Peyer's patch (tissue), 4 donors: ENCODE results near the gene ATP11A. TPM values are rescaled to one million over a fixed set of nuclear protein-coding genes. Genes with fewer than 3 reads are reported as not detected.
"Not testable (repeated sequence)": the region's sequence is repeated elsewhere in the genome, so short reads cannot be mapped to it uniquely, and the experiment has no call there.

Experiments
- DNase-seq, 3 donors: peaks; one replicate each; pipeline ENCODE4 v3.0.0-alpha.2; 2017 to 2019
- H3K27ac ChIP-seq, 4 donors: fragments of 200-600 bp; sonication (generic); one replicate each; pipeline ENCODE4 v1.5.1; 2016 to 2019
- H3K27me3 ChIP-seq, 2 donors: fragments of 200-600 bp; sonication (generic); one replicate each; pipeline ENCODE4 v1.5.1; 2019
- H3K36me3 ChIP-seq, 3 donors: fragments of 200-600 bp; sonication (generic); one replicate each; pipeline ENCODE4 v1.5.1; 2016 to 2019
- H3K4me1 ChIP-seq, 4 donors: fragments of 200-600 bp; sonication (generic); one replicate each; pipeline ENCODE4 v1.5.1; 2016 to 2019
- H3K4me3 ChIP-seq, 4 donors: fragments of 200-600 bp; sonication (generic); 1 replicate in 3 of 4; 2 replicates in 1 of 4; pipeline ENCODE4 v1.5.1; 2016 to 2019; ENCODE audit warnings: mild to moderate bottlenecking in 1 of 4
- H3K9me3 ChIP-seq, 4 donors: fragments of 200-600 bp; sonication (generic); one replicate each; pipeline ENCODE4 v1.5.1; 2016 to 2019; ENCODE audit warnings: mild to moderate bottlenecking in 1 of 4
- CTCF ChIP-seq, 6 experiments: fragments of 450-650 bp in 4 of 6; fragments of 200-600 bp in 2 of 6; sonication (generic) in 1 of 6; IDR thresholded peaks; one replicate each; pipeline ENCODE4 v1.5.1; 2017 to 2019; ENCODE audit warnings: antibody characterized with exemption in 6 of 6, mild to moderate bottlenecking in 3 of 6, moderate library complexity in 1 of 6
- POLR2A ChIP-seq, 2 donors: fragments of 450-650 bp; IDR thresholded peaks; one replicate each; pipeline ENCODE4 v1.5.1; 2017; ENCODE audit warnings: antibody characterized with exemption in 2 of 2, mild to moderate bottlenecking in 2 of 2, moderate library complexity in 2 of 2
- total RNA-seq, 4 donors: library from RNA; depleted of rRNA; stranded (reverse); fragments of >200 nt; gene quantifications; one replicate each; pipeline ENCODE4 v1.1.0, GENCODE V29; 2016

ATP11A gene
- total RNA-seq, 4 donors from 2014 or later: 33.1 to 64.2 (median 53.7) TPM

- H3K9me3 ChIP-seq: no peaks in the 10 kb centered on the region
- H3K4me1 ChIP-seq: no peaks in the 10 kb centered on the region
- TF ChIP-seq CTCF (IDR thresholded peaks at IDR 0.05): no peak
- TF ChIP-seq POLR2A (IDR thresholded peaks at IDR 0.05): no peak
- peak in 1 of 3 donors; percentile 26 for DNase-seq
- H3K27ac ChIP-seq: no peak overlapping the region
- peaks cover 0 to 70% (median 3%) of the 10 kb centered on the region in 3 donors for H3K36me3 ChIP-seq
- no peaks in the 10 kb centered on the region for H3K27me3 ChIP-seq
- H3K4me3 ChIP-seq: no peak overlapping the region
Observed at GRCh38 chr13:112859128-112859816, 169.4 kb downstream of the ATP11A start.

GRCh38 chr13:112859817-112860190 lies 170.0 kb downstream of the ATP11A start:
- Histone ChIP-seq H3K4me3 (no peak overlapping the region), H3K27me3 (no peaks in the 10 kb centered on the region), H3K36me3 (peaks cover 0 to 64% (median 3%) of the 10 kb centered on the region in 3 donors), H3K4me1 (no peaks in the 10 kb centered on the region), H3K27ac (no peak overlapping the region), H3K9me3 (no peaks in the 10 kb centered on the region)
- DNase-seq: peak in 2 of 3 donors; percentile 67 to 70
- TF ChIP-seq CTCF (IDR thresholded peaks at IDR 0.05): no peak
- TF ChIP-seq POLR2A (IDR thresholded peaks at IDR 0.05): no peak

GRCh38 chr13:112861876-112862615 lies 172.2 kb downstream of the ATP11A start:
- Histone ChIP-seq H3K9me3 (no peaks in the 10 kb centered on the region), H3K27ac (no peak overlapping the region), H3K4me3 (no peak overlapping the region), H3K27me3 (no peaks in the 10 kb centered on the region), H3K4me1 (no peaks in the 10 kb centered on the region), H3K36me3 (peaks cover 0 to 48% (median 0%) of the 10 kb centered on the region in 3 donors)
- DNase-seq: peak in 1 of 3 donors; percentile 40
- TF ChIP-seq POLR2A (IDR thresholded peaks at IDR 0.05) (no peak), CTCF (IDR thresholded peaks at IDR 0.05) (no peak)

GRCh38 chr13:112863356-112863755 lies 173.5 kb downstream of the ATP11A start:
- DNase-seq: peak in 1 of 3 donors; percentile 26
- H3K27ac ChIP-seq, H3K4me3 ChIP-seq, H3K4me1 ChIP-seq, H3K27me3 ChIP-seq, H3K9me3 ChIP-seq: not testable (repeated sequence)
- peaks cover 0 to 49% (median 0%) of the 10 kb centered on the region in 3 donors for H3K36me3 ChIP-seq

- H3K9me3 ChIP-seq, H3K4me1 ChIP-seq, H3K27me3 ChIP-seq, H3K4me3 ChIP-seq, DNase-seq, H3K27ac ChIP-seq: not testable (repeated sequence)
- peaks cover 0 to 41% (median 0%) of the 10 kb centered on the region in 3 donors for H3K36me3 ChIP-seq
Observed at GRCh38 chr13:112865478-112865877, 175.6 kb downstream of the ATP11A start.

- DNase-seq: peak in 1 of 3 donors; percentile 41
- no peaks in the 10 kb centered on the region for H3K4me1 ChIP-seq
- H3K36me3 ChIP-seq: peaks cover 0 to 30% (median 0%) of the 10 kb centered on the region in 3 donors
- no peak overlapping the region for H3K27ac ChIP-seq
- no peaks in the 10 kb centered on the region for H3K27me3 ChIP-seq
- H3K9me3 ChIP-seq: no peaks in the 10 kb centered on the region
- no peak overlapping the region for H3K4me3 ChIP-seq
- TF ChIP-seq POLR2A (IDR thresholded peaks at IDR 0.05): no peak
- no peak for TF ChIP-seq CTCF (IDR thresholded peaks at IDR 0.05)
Observed at GRCh38 chr13:112867301-112867711, 177.5 kb downstream of the ATP11A start.
